ENCODE measurements around the gene MORF4L2.
A peak's percentile ranks its signal among the peaks of the same experiment; 100 is the strongest.

MORF4L2 gene

GRCh38 chrX:103631145-103631544, 55.4 kb downstream of the MORF4L2 start:
- DNase-seq (ENCODE audit: low spot score): no peak

GRCh38 chrX:103630171-103630511, 56.4 kb downstream of the MORF4L2 start:
- DNase-seq (ENCODE audit: low spot score): no peak

- DNase-seq (ENCODE audit: low spot score): no peak
These were observed 57.0 kb downstream of the MORF4L2 start for GRCh38 chrX:103629318-103630170.

DNA sequence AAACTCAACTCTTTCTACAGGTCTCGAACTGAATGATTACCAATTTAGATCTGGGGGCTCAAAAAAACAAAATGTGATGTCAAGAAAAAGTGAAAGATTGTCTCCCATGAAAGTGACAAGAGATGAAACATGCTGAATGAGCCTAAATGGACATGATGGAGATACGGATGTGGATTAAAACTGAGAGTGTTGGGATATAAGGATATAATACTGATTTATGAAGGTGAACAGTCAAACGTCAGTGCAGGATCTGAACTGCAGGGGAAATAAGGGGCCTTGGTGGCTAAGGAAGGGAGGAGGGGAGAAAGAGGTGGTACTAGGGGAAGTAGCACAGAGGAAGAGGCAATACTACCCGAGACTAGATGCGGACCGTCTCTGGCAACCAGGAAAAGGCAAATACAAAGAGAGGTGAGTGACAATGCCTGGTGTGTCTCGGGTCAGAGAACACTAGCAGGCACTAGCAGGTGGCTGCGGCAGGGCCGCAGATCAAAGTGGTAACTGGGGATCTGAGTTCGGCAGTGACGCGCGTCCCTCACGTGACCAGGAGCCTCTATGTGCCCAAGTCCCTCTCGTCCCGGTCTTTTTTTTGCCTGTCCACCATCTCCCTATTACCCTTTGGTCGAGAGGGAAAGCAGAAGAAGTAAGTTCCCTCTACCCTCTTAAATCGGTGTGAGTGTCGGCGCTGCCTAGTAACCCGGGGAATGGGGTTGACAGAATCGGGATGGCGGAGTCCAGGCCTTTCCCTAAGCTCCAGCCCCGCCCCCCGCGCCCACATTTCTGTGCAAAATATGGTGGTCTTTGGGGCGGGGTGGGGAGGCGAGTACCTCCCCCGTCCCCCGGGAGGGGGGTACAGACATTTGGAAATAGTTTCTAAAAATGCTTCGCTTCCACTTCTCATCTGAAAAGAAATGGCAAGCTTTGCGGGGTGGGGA, 57.8 kb downstream of the MORF4L2 start, which contains the start of gene TCEAL1:
TSS of gene TCEAL1 (plus strand) at position 590 of the 932 bp plus-strand sequence. CDS start 942 bp downstream, outside the sequence.
- DNase-seq (ENCODE audit: low spot score): peak; percentile 8

DNA sequence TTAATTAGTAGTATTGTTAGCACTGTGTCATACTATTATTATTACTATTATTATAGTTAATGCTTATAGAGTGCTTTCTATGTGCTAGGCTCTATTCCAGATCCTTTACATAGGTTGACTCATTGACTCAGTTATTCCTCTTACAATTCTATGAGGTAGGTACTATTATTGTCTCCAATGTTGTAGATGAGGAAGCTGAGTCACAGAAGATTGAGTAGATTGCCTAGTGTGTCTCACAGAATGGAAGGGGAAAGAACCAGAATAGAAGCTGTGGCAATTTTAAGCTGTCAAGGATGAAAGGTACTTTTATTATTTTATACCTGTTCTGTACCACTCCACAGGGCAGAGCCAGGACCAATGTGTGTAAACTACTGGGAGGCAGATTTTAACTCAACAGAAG, 59.6 kb downstream of the MORF4L2 start:
- no peak for DNase-seq (ENCODE audit: low spot score)

Data from CD4-positive, alpha-beta T cell treated with Interleukin-6 at 100 ng/mL for 8 hours (primary cell).